ENCODE results near the gene FBXL7.

GRCh38 chr5:15545082-15545481 is 45.1 kb downstream of the FBXL7 start:
- TF ChIP-seq CTCF (IDR thresholded peaks at IDR 0.05) (no peak), POLR2A (IDR thresholded peaks at IDR 0.05) (no peak)

All from right lobe of liver (tissue), 4 donors.